ENCODE measurements around the gene APBA2. TPM values are rescaled to one million over a fixed set of nuclear protein-coding genes. Genes with fewer than 3 reads are reported as not detected.

The APBA2 gene
- total RNA-seq, 6 experiments from 2014 or later, result 5.3 to 6.5 (median 6.1) TPM

- no peaks in the 10 kb centered on the region for H3K36me3 Mint-ChIP-seq (ENCODE audit: low read depth)
- H3K27ac Mint-ChIP-seq, result no peak overlapping the region
- peaks cover 15% of the 10 kb centered on the region; the same call in 1 of the 2 replicates for H3K4me1 Mint-ChIP-seq (ENCODE audit: low read depth)
- H3K27me3 Mint-ChIP-seq (ENCODE audit: insufficient read depth), result no peaks in the 10 kb centered on the region; the same call in 1 of the 2 replicates
- DNase-seq, result peak; percentile 22
- H3K4me3 Mint-ChIP-seq, result no peak overlapping the region
- no peaks in the 10 kb centered on the region for H3K9me3 Mint-ChIP-seq
- no peak for TF ChIP-seq CTCF (IDR thresholded peaks at IDR 0.05)
Measured at GRCh38 chr15:29045717-29046116, 159.9 kb downstream of the APBA2 start.

- H3K27me3 Mint-ChIP-seq (ENCODE audit: insufficient read depth), result no peaks in the 10 kb centered on the region; the same call in 1 of the 2 replicates
- DNase-seq, result no peak
- no peaks in the 10 kb centered on the region for H3K36me3 Mint-ChIP-seq (ENCODE audit: low read depth)
- H3K4me3 Mint-ChIP-seq, result no peak overlapping the region
- H3K4me1 Mint-ChIP-seq (ENCODE audit: low read depth), result peaks cover 15% of the 10 kb centered on the region; the same call in 1 of the 2 replicates
- no peaks in the 10 kb centered on the region for H3K9me3 Mint-ChIP-seq
- TF ChIP-seq CTCF (IDR thresholded peaks at IDR 0.05), result no peak
- H3K27ac Mint-ChIP-seq, result no peak overlapping the region
Measured at GRCh38 chr15:29046281-29046810, 160.6 kb downstream of the APBA2 start.

- H3K36me3 Mint-ChIP-seq (ENCODE audit: low read depth), result no peaks in the 10 kb centered on the region
- DNase-seq, result no peak
- no peak for TF ChIP-seq CTCF (IDR thresholded peaks at IDR 0.05)
- peaks cover 15% of the 10 kb centered on the region; the same call in 1 of the 2 replicates for H3K4me1 Mint-ChIP-seq (ENCODE audit: low read depth)
- H3K27ac Mint-ChIP-seq, result no peak overlapping the region
- peaks cover under 1% of the 10 kb centered on the region; the same call in 1 of the 2 replicates for H3K9me3 Mint-ChIP-seq
- no peaks in the 10 kb centered on the region; the same call in 1 of the 2 replicates for H3K27me3 Mint-ChIP-seq (ENCODE audit: insufficient read depth)
- no peak overlapping the region for H3K4me3 Mint-ChIP-seq
Measured at GRCh38 chr15:29046977-29047376, 161.2 kb downstream of the APBA2 start.

GRCh38 chr15:29048011-29048410 is 162.2 kb downstream of the APBA2 start:
- no peak for TF ChIP-seq CTCF (IDR thresholded peaks at IDR 0.05)
- DNase-seq, result no peak
- Mint-ChIP-seq H3K4me1 (ENCODE audit: low read depth) (peaks cover 15% of the 10 kb centered on the region; the same call in 1 of the 2 replicates), H3K36me3 (ENCODE audit: low read depth) (0 out of 2 replicates have a peak, but pooled peaks cover under 1% of the 10 kb centered on the region), H3K27me3 (ENCODE audit: insufficient read depth) (no peaks in the 10 kb centered on the region; the same call in 1 of the 2 replicates), H3K4me3 (no peak overlapping the region), H3K9me3 (peaks cover 10% of the 10 kb centered on the region), H3K27ac (no peak overlapping the region)

GRCh38 chr15:29050870-29051269 is 165.1 kb downstream of the APBA2 start:
- Mint-ChIP-seq H3K9me3 (peaks cover 17% of the 10 kb centered on the region), H3K4me1 (ENCODE audit: low read depth) (0 out of 2 replicates have a peak, but pooled peaks cover 2% of the 10 kb centered on the region), H3K27ac (no peak overlapping the region), H3K27me3 (ENCODE audit: insufficient read depth) (no peaks in the 10 kb centered on the region; the same call in 1 of the 2 replicates), H3K36me3 (ENCODE audit: low read depth) (0 out of 2 replicates have a peak, but pooled peaks cover 4% of the 10 kb centered on the region), H3K4me3 (no peak overlapping the region)
- peak; percentile 42 for DNase-seq
- TF ChIP-seq CTCF (IDR thresholded peaks at IDR 0.05), result no peak
